Endothelial cell of umbilical vein (primary cell): ENCODE measurements around the gene USP2. TPM values are rescaled to one million over a fixed set of nuclear protein-coding genes. Genes with fewer than 3 reads are reported as not detected.

Experiments used
- BruUV-seq: library from RNA; stranded (reverse); fragments of 400-500 nt; replicated peaks from 2 replicates; lab custom pipeline; 2021; lab: Mats Ljungman, UMichigan
- CTCF ChIA-PET: fragments of 300-600, 350-600 bp; sonication (Branson Sonifier 250); formaldehyde crosslinking; loops from one replicate; lab custom pipeline; 2021; ENCODE audit warnings: antibody characterized with exemption, inconsistent platforms; lab: Charles Lee
- POLR2A ChIA-PET: fragments of 300-600, 350-600 bp; sonication (Branson Sonifier 250); formaldehyde crosslinking; loops from one replicate; lab custom pipeline; 2021; ENCODE audit warnings: antibody characterized with exemption, inconsistent platforms; lab: Charles Lee
- DNase-seq: peaks from one replicate; pipeline ENCODE4 v3.0.0-alpha.2; 2011; ENCODE audit warnings: low read depth, low spot score
- FAIRE-seq: peaks from 2 replicates; lab custom pipeline; 2011; peaks lifted over from hg19 to GRCh38; lab: Jason Lieb, UNC
- H2AFZ ChIP-seq: 2 replicates; pipeline ENCODE4 v1.6.0; 2012; ENCODE audit warnings: low read depth, low read length, control low read depth, inconsistent platforms
- H3K27ac ChIP-seq: 2 replicates; pipeline ENCODE4 v1.5.1; 2011; ENCODE audit warnings: low read depth, mild to moderate bottlenecking, control low read depth, low read length, moderate library complexity; ENCODE audit not compliant: insufficient read depth
- H3K27me3 ChIP-seq, 2 experiments: 2 replicates each; pipeline versions ENCODE4 v1.6.0 to v1.6.1; 2011; ENCODE audit warnings: low read length in 2 of 2, mixed read lengths in 1 of 2; ENCODE audit not compliant: control insufficient read depth in 2 of 2, insufficient read depth in 2 of 2
- H3K36me3 ChIP-seq, 2 experiments: 2 replicates in 1 of 2; 3 replicates in 1 of 2; pipeline ENCODE4 v1.5.1; 2011; ENCODE audit warnings: low read length in 2 of 2, mild to moderate bottlenecking in 1 of 2, moderate library complexity in 1 of 2; ENCODE audit not compliant: control insufficient read depth in 2 of 2, insufficient read depth in 2 of 2; ENCODE audit errors: extremely low read depth in 1 of 2
- H3K4me1 ChIP-seq: 3 replicates; pipeline ENCODE4 v1.5.1; 2011; ENCODE audit warnings: mild to moderate bottlenecking, low read length; ENCODE audit not compliant: control insufficient read depth, insufficient read depth; ENCODE audit errors: extremely low read depth
- H3K4me2 ChIP-seq: 2 replicates; pipeline ENCODE4 v1.6.1; 2011; ENCODE audit warnings: low read length, control low read depth, mixed read lengths; ENCODE audit not compliant: insufficient read depth
- H3K4me3 ChIP-seq, 3 experiments: fragments of 200-600 bp in 1 of 3; sonication (generic), shearing (Covaris generic) in 1 of 3; replicated peaks in 1 of 3; 2 replicates each; pipeline ENCODE4 v1.5.1; 2011 to 2016; ENCODE audit warnings: control low read depth in 3 of 3, low read length in 3 of 3, mild to moderate bottlenecking in 2 of 3, inconsistent platforms in 1 of 3, low read depth in 1 of 3, moderate library complexity in 1 of 3; ENCODE audit not compliant: insufficient read depth in 1 of 3
- H3K79me2 ChIP-seq: 2 replicates; pipeline ENCODE4 v1.6.0; 2012; ENCODE audit warnings: low read length, inconsistent platforms; ENCODE audit not compliant: control insufficient read depth, insufficient read depth
- H3K9ac ChIP-seq: replicated peaks from 2 replicates; pipeline ENCODE3; 2011; ENCODE audit warnings: low read length, control low read depth; ENCODE audit not compliant: insufficient read depth; ENCODE audit errors: extremely low read depth
- H3K9me1 ChIP-seq: replicated peaks from 3 replicates; pipeline ENCODE4 v1.6.0; 2011; ENCODE audit warnings: mild to moderate bottlenecking, low read length; ENCODE audit not compliant: control insufficient read depth, insufficient read depth; ENCODE audit errors: extremely low read depth
- H3K9me3 ChIP-seq: replicated peaks from 2 replicates; pipeline ENCODE4 v1.5.1; 2012; ENCODE audit warnings: low read length, inconsistent platforms; ENCODE audit not compliant: control insufficient read depth, insufficient read depth
- H4K20me1 ChIP-seq: replicated peaks from 2 replicates; pipeline ENCODE3; 2011; ENCODE audit warnings: mild to moderate bottlenecking, low read length; ENCODE audit not compliant: control insufficient read depth, insufficient read depth; ENCODE audit errors: extremely low read depth
- CTCF ChIP-seq, 2 donors: IDR thresholded peaks; 1 replicate in 1 of 2; 2 replicates in 1 of 2; pipeline ENCODE4 v1.5.1; 2011; ENCODE audit warnings: low read length in 2 of 2, mild to moderate bottlenecking in 2 of 2, moderate library complexity in 2 of 2, control low read depth in 1 of 2, inconsistent platforms in 1 of 2, low read depth in 1 of 2; ENCODE audit not compliant: insufficient read depth in 1 of 2; ENCODE audit errors: extremely low read depth in 1 of 2
- EZH2 ChIP-seq: IDR thresholded peaks from 2 replicates; pipeline ENCODE4 v1.6.1; 2012; ENCODE audit warnings: borderline replicate concordance, low read depth, mild to moderate bottlenecking, moderate library complexity, low read length, inconsistent platforms; ENCODE audit not compliant: severe bottlenecking
- FOS ChIP-seq: IDR thresholded peaks from 2 replicates; pipeline ENCODE4 v1.6.1; 2011; ENCODE audit warnings: mild to moderate bottlenecking, low read length, moderate library complexity, borderline replicate concordance; ENCODE audit not compliant: insufficient read depth
- GATA2 ChIP-seq: IDR thresholded peaks from 2 replicates; pipeline ENCODE4 v1.7.0; 2011; ENCODE audit warnings: low read depth, mild to moderate bottlenecking, moderate library complexity, mixed read lengths, low read length; ENCODE audit not compliant: insufficient read length, insufficient read depth
- JUN ChIP-seq: IDR thresholded peaks from 2 replicates; pipeline ENCODE4 v1.6.1; 2011; ENCODE audit warnings: borderline replicate concordance, low read depth; ENCODE audit not compliant: insufficient read length, insufficient read depth
- MAX ChIP-seq: IDR thresholded peaks from 2 replicates; pipeline ENCODE4 v1.6.1; 2011; ENCODE audit not compliant: insufficient read depth, insufficient read length
- MYC ChIP-seq: IDR thresholded peaks from one replicate; pipeline ENCODE4 v1.6.1; 2011; ENCODE audit warnings: mild to moderate bottlenecking, low read depth, low read length
- POLR2A ChIP-seq: IDR thresholded peaks from 2 replicates; pipeline ENCODE4 v1.6.1; 2012; ENCODE audit warnings: low read depth, mild to moderate bottlenecking, control low read depth, low read length
- POLR2AphosphoS5 ChIP-seq: IDR thresholded peaks from 2 replicates; pipeline ENCODE4 v1.6.1; 2012; ENCODE audit warnings: low read depth, mild to moderate bottlenecking, control low read depth, low read length, moderate library complexity; ENCODE audit not compliant: insufficient read depth
- dilution Hi-C: fragments of 300-500 bp; cut with MboI; formaldehyde crosslinking; loops from one replicate; pipeline ENCODE4 v1.15.0; 2019; ENCODE audit warnings: low sequenced_read_pairs; ENCODE audit not compliant: extremely low pct_ligation_motif_present
- intact Hi-C: fragments of 100-400 bp; cut with micrococcal nuclease; formaldehyde crosslinking; loops from one replicate; pipeline ENCODE4 v1.10.0; 2022
- polyA plus RNA-seq, 4 experiments: library from polyadenylated mRNA; depleted of rRNA in 3 of 4; stranded (reverse) in 3 of 4; unstranded in 1 of 4; fragments of >200 nt; gene quantifications; 2 replicates each; pipeline versions ENCODE4 v1.2.1 to v1.2.3, GENCODE V29; 2011 to 2012; ENCODE audit warnings: missing spikeins in 1 of 4
- total RNA-seq: library from RNA; stranded (reverse); gene quantifications from 2 replicates; pipeline ENCODE4 v1.2.3, GENCODE V29; 2021

USP2 gene
- total and polyA plus RNA-seq, 2 donors (not counting 3 experiments of a cell fraction or from before 2014, with no cell fraction given): 0.21 to 1.2 TPM

- no peaks in the 10 kb centered on the region for H3K36me3 ChIP-seq
- H3K4me1 ChIP-seq: no peaks in the 10 kb centered on the region
- H3K79me2 ChIP-seq: no peaks in the 10 kb centered on the region
- dilution Hi-C loops: no loop called here
- H3K9ac ChIP-seq: no peak overlapping the region
- POLR2A ChIA-PET: no interaction called here
- DNase-seq (no peak), FAIRE-seq (no peak)
- intact Hi-C loops: loop anchor here (10.0 kb wide), 1 partner anchor 855 kb away; the partner anchor contains the start of gene OAF
- no peak overlapping the region for H3K4me3 ChIP-seq
- CTCF ChIA-PET: interaction anchor here (0.6 to 4.7 kb wide), 4 partner anchors 14 to 114 kb away, joined by 3 to 91 read pairs (median 30); partner anchors contain the start of gene MFRP
- H3K9me1 ChIP-seq: no peaks in the 10 kb centered on the region
- no peak overlapping the region for H3K27ac ChIP-seq
- no peak overlapping the region for H3K4me2 ChIP-seq
- no peak overlapping the region for H2AFZ ChIP-seq
- H4K20me1 ChIP-seq: no peaks in the 10 kb centered on the region
- H3K27me3 ChIP-seq: peaks cover 6% of the 10 kb centered on the region in 2 experiments
- TF ChIP-seq MAX (no peak), POLR2AphosphoS5 (no peak), EZH2 (no peak), JUN (no peak), FOS (no peak), CTCF (IDR thresholded peaks at IDR 0.05; ENCODE audit: extremely low read depth in 1 of 2, insufficient read depth in 1 of 2, low read depth in 1 of 2, low read length in 2 of 2) (no peak), GATA2 (no peak), MYC (no peak), POLR2A (no peak)
- BruUV-seq: no TSS peak
- H3K9me3 ChIP-seq: no peaks in the 10 kb centered on the region
Measured at GRCh38 chr11:119359365-119360214, 21.9 kb downstream of the USP2 start.
